ENCODE measurements around the gene NVL. TPM values are rescaled to one million over a fixed set of nuclear protein-coding genes. Genes with fewer than 3 reads are reported as not detected.
"Not testable (repeated sequence)": the region's sequence is repeated elsewhere in the genome, so short reads cannot be mapped to it uniquely, and the experiment has no call there.

The NVL gene
- total and polyA plus RNA-seq, 4 donors: 15.7 to 28.5 (median 23.9) TPM

- intact Hi-C loops (cut with DNase I): loop anchor here in 1 of 2 donors (5.0 kb wide), 1 partner anchor 211 kb away; no protein-coding TSS in a partner anchor
- Histone ChIP-seq H3K4me3 (ENCODE audit: low read length in 2 of 2) (no peak overlapping the region), H3K4me1 (ENCODE audit: control insufficient read depth in 1 of 2, insufficient read depth in 2 of 2, low read length in 2 of 2) (no peaks in the 10 kb centered on the region), H3K36me3 (ENCODE audit: control insufficient read depth in 1 of 2, insufficient read depth in 2 of 2, low read length in 1 of 2) (no peaks in the 10 kb centered on the region), H3K27me3 (ENCODE audit: control insufficient read depth in 1 of 2, insufficient read depth in 2 of 2, low read length in 1 of 2) (no peaks in the 10 kb centered on the region), H3K9me3 (ENCODE audit: control insufficient read depth, low read length) (no peaks in the 10 kb centered on the region), H3K27ac (ENCODE audit: low read depth in 1 of 2, low read length in 2 of 2) (no peak overlapping the region)
- 80% methylated on average over 6 of the region's 6 CpGs for WGBS, 2 donors
- no peak for DNase-seq
- no peak for ATAC-seq (ENCODE audit: low FRiP score)
Measured at GRCh38 chr1:224328644-224329043, 1.3 kb downstream of the NVL start.

DNA sequence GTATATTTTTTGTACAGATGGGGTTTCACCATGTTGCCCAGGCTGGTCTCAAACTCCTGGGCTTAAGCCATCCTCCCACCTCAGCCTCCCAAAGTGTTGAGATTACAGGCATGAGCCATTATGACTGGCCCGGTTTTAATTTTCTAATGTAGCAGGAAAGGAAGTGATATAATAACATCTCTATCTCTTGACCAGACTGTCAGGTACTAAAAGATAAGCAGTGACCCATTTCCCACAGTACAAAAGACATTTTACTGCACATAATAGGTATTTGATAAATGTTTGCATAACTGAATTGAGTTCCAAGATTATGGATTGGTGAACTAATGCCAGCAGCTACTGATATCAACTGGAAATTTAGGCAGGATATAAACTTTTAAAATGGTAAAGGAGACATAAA lies 4.0 kb downstream of the NVL start:
- no peak for ATAC-seq (ENCODE audit: low FRiP score)
- no peak for DNase-seq
- no peaks in the 10 kb centered on the region for H3K27me3 ChIP-seq (ENCODE audit: control insufficient read depth in 1 of 2, insufficient read depth in 2 of 2, low read length in 1 of 2)
- 71 to 82% methylated on average over 1 of the region's 1 CpG for WGBS, 2 donors
- no peak overlapping the region for H3K4me3 ChIP-seq (ENCODE audit: low read length in 2 of 2)
- no peaks in the 10 kb centered on the region for H3K4me1 ChIP-seq (ENCODE audit: control insufficient read depth in 1 of 2, insufficient read depth in 2 of 2, low read length in 2 of 2)
- H3K27ac ChIP-seq (ENCODE audit: low read depth in 1 of 2, low read length in 2 of 2): no peak overlapping the region
- no peaks in the 10 kb centered on the region for H3K9me3 ChIP-seq (ENCODE audit: control insufficient read depth, low read length)
- intact Hi-C loops (cut with DNase I): loop anchor here in 1 of 2 donors (5.0 kb wide), 1 partner anchor 209 kb away; no protein-coding TSS in a partner anchor
- H3K36me3 ChIP-seq (ENCODE audit: control insufficient read depth in 1 of 2, insufficient read depth in 2 of 2, low read length in 1 of 2): peaks cover 0 to 3% of the 10 kb centered on the region in 2 donors

DNA sequence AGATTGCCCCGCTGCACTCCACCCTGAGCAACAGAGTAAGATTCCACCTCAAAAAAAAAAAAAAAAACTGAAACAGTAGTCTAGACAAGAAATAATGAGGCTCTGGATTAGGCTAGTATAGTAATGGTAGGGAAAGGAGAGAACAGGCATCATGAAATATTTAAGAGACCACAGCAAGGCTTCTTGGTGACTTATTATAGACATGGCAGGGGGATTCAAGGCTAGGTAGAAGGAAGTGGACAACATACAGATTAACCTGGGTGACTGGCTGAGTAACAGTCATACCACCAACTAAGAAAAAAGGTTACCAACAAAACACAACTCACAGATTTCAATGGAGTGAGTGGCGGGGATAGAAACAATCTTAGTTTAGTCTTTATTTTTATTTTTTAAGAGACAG lies 8.3 kb downstream of the NVL start:
- no peaks in the 10 kb centered on the region for H3K9me3 ChIP-seq (ENCODE audit: control insufficient read depth, low read length)
- no peaks in the 10 kb centered on the region for H3K4me1 ChIP-seq (ENCODE audit: control insufficient read depth in 1 of 2, insufficient read depth in 2 of 2, low read length in 2 of 2)
- no peaks in the 10 kb centered on the region for H3K27me3 ChIP-seq (ENCODE audit: control insufficient read depth in 1 of 2, insufficient read depth in 2 of 2, low read length in 1 of 2)
- H3K27ac ChIP-seq (ENCODE audit: low read depth in 1 of 2, low read length in 2 of 2): no peak overlapping the region
- DNase-seq (no peak), ATAC-seq (ENCODE audit: low FRiP score) (no peak)
- WGBS, 2 donors: 95 to 98% methylated on average over 2 of the region's 2 CpGs
- intact Hi-C loops (cut with DNase I): no loop called here
- H3K4me3 ChIP-seq (ENCODE audit: low read length in 2 of 2): no peak overlapping the region
- H3K36me3 ChIP-seq (ENCODE audit: control insufficient read depth in 1 of 2, insufficient read depth in 2 of 2, low read length in 1 of 2): peaks cover 0 to 3% of the 10 kb centered on the region in 2 donors

- ATAC-seq (ENCODE audit: low FRiP score) (no peak), DNase-seq (no peak)
- H3K27me3 ChIP-seq (ENCODE audit: control insufficient read depth in 1 of 2, insufficient read depth in 2 of 2, low read length in 1 of 2): no peaks in the 10 kb centered on the region
- H3K9me3 ChIP-seq (ENCODE audit: control insufficient read depth, low read length): no peaks in the 10 kb centered on the region
- H3K36me3 ChIP-seq (ENCODE audit: control insufficient read depth in 1 of 2, insufficient read depth in 2 of 2, low read length in 1 of 2): peaks cover 0 to 5% of the 10 kb centered on the region in 2 donors
- H3K4me3 ChIP-seq (ENCODE audit: low read length in 2 of 2): no peak overlapping the region
- 86 to 91% methylated on average over 4 of the region's 4 CpGs for WGBS, 2 donors
- H3K4me1 ChIP-seq (ENCODE audit: control insufficient read depth in 1 of 2, insufficient read depth in 2 of 2, low read length in 2 of 2): no peaks in the 10 kb centered on the region
- H3K27ac ChIP-seq (ENCODE audit: low read depth in 1 of 2, low read length in 2 of 2): no peak overlapping the region
- intact Hi-C loops (cut with DNase I): no loop called here
Measured at GRCh38 chr1:224317383-224318045, 12.5 kb downstream of the NVL start.

- WGBS, 2 donors: 81 to 85% methylated on average over 2 of the region's 2 CpGs
- ATAC-seq (ENCODE audit: low FRiP score) (no peak), DNase-seq (no peak)
- no peaks in the 10 kb centered on the region for H3K9me3 ChIP-seq (ENCODE audit: control insufficient read depth, low read length)
- no peaks in the 10 kb centered on the region for H3K4me1 ChIP-seq (ENCODE audit: control insufficient read depth in 1 of 2, insufficient read depth in 2 of 2, low read length in 2 of 2)
- intact Hi-C loops (cut with DNase I): no loop called here
- peaks cover 0 to 11% of the 10 kb centered on the region in 2 donors for H3K36me3 ChIP-seq (ENCODE audit: control insufficient read depth in 1 of 2, insufficient read depth in 2 of 2, low read length in 1 of 2)
- no peak overlapping the region for H3K27ac ChIP-seq (ENCODE audit: low read depth in 1 of 2, low read length in 2 of 2)
- no peak overlapping the region for H3K4me3 ChIP-seq (ENCODE audit: low read length in 2 of 2)
- no peaks in the 10 kb centered on the region for H3K27me3 ChIP-seq (ENCODE audit: control insufficient read depth in 1 of 2, insufficient read depth in 2 of 2, low read length in 1 of 2)
Measured at GRCh38 chr1:224312025-224312424, 17.9 kb downstream of the NVL start.

DNA sequence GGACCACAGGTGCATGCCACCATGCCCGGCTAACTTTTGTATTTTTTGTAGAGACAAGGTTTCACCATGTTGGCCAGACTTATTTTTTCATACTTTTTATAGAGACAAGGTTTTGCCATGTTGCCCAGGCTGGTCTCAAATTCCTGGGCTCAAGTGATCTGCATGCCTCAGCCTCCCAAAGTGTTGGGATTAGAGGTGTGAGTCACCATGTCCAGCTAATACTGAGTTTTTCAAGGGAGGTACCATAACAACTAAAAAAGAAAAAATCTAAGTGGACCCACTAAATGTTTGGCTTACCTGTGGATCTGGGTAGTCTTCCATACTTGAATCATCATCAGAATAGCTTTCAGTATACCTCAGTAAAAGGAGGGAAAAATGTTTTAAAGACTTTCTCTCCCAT lies 18.5 kb downstream of the NVL start:
- peaks cover 0 to 12% of the 10 kb centered on the region in 2 donors for H3K36me3 ChIP-seq (ENCODE audit: control insufficient read depth in 1 of 2, insufficient read depth in 2 of 2, low read length in 1 of 2)
- intact Hi-C loops (cut with DNase I); H3K27me3 ChIP-seq (ENCODE audit: control insufficient read depth in 1 of 2, insufficient read depth in 2 of 2, low read length in 1 of 2); H3K9me3 ChIP-seq (ENCODE audit: control insufficient read depth, low read length); DNase-seq; H3K4me3 ChIP-seq (ENCODE audit: low read length in 2 of 2); H3K4me1 ChIP-seq (ENCODE audit: control insufficient read depth in 1 of 2, insufficient read depth in 2 of 2, low read length in 2 of 2); H3K27ac ChIP-seq (ENCODE audit: low read depth in 1 of 2, low read length in 2 of 2); ATAC-seq (ENCODE audit: low FRiP score): not testable (repeated sequence)
- 97 to 100% methylated on average over 1 of the region's 1 CpG for WGBS, 2 donors

GRCh38 chr1:224308064-224308463 lies 21.9 kb downstream of the NVL start:
- H3K4me1 ChIP-seq (ENCODE audit: control insufficient read depth in 1 of 2, insufficient read depth in 2 of 2, low read length in 2 of 2): no peaks in the 10 kb centered on the region
- no peaks in the 10 kb centered on the region for H3K27me3 ChIP-seq (ENCODE audit: control insufficient read depth in 1 of 2, insufficient read depth in 2 of 2, low read length in 1 of 2)
- no peaks in the 10 kb centered on the region for H3K9me3 ChIP-seq (ENCODE audit: control insufficient read depth, low read length)
- H3K36me3 ChIP-seq (ENCODE audit: control insufficient read depth in 1 of 2, insufficient read depth in 2 of 2, low read length in 1 of 2): peaks cover 8 to 10% of the 10 kb centered on the region in 2 donors
- WGBS, 2 donors: 95% methylated on average over 3 of the region's 3 CpGs
- ATAC-seq (ENCODE audit: low FRiP score) (no peak), DNase-seq (no peak)
- intact Hi-C loops (cut with DNase I): no loop called here
- H3K4me3 ChIP-seq (ENCODE audit: low read length in 2 of 2): no peak overlapping the region
- H3K27ac ChIP-seq (ENCODE audit: low read depth in 1 of 2, low read length in 2 of 2): no peak overlapping the region

DNA sequence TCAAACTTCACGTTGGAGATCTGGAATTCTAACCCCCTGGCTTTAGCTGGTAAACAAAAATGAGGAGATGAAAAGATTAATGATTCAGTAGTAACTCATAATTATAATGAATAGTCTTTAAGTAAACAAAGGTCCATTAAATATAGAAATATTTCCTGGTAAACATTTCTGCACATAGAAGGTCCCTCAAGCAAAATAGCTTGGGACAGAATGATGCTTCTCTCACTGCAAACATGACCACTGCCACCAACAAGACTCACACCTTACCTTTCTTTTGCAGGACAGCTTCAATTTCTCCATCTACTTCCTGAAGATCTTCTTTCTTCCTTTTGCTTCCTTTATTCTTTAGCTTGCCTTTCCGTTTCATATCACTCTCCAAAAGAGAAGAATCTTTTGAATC lies 25.2 kb downstream of the NVL start:
- H3K4me3 ChIP-seq (ENCODE audit: low read length in 2 of 2): no peak overlapping the region
- ATAC-seq (ENCODE audit: low FRiP score): no peak
- intact Hi-C loops (cut with DNase I): no loop called here
- peaks cover 6 to 14% of the 10 kb centered on the region in 2 donors for H3K36me3 ChIP-seq (ENCODE audit: control insufficient read depth in 1 of 2, insufficient read depth in 2 of 2, low read length in 1 of 2)
- DNase-seq: no peak
- no peaks in the 10 kb centered on the region for H3K27me3 ChIP-seq (ENCODE audit: control insufficient read depth in 1 of 2, insufficient read depth in 2 of 2, low read length in 1 of 2)
- no peak overlapping the region for H3K27ac ChIP-seq (ENCODE audit: low read depth in 1 of 2, low read length in 2 of 2)
- no peaks in the 10 kb centered on the region for H3K9me3 ChIP-seq (ENCODE audit: control insufficient read depth, low read length)
- 70 to 72% methylated on average over 2 of the region's 2 CpGs for WGBS, 2 donors
- no peaks in the 10 kb centered on the region for H3K4me1 ChIP-seq (ENCODE audit: control insufficient read depth in 1 of 2, insufficient read depth in 2 of 2, low read length in 2 of 2)

DNA sequence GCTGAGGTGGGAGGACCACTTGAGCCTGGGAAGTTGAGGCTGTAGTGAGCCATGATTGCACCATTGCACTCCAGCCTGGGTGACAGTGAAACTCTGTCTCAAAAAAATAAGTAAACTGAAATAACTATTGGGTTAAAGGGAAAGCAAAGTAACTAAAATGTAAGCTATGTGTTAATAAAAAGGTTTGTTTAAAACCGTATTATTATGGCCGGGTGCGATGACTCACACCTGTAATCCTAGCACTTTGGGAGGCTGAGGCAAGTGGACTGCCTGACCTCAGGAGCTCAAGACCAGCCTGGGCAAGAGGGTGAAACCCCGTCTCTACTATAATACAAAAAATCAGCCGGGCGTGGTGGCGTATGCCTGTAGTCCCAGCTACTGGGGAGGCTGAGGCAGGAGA lies 27.0 kb downstream of the NVL start:
- no peak overlapping the region for H3K4me3 ChIP-seq (ENCODE audit: low read length in 2 of 2)
- no peak for ATAC-seq (ENCODE audit: low FRiP score)
- no peaks in the 10 kb centered on the region for H3K4me1 ChIP-seq (ENCODE audit: control insufficient read depth in 1 of 2, insufficient read depth in 2 of 2, low read length in 2 of 2)
- no peak overlapping the region for H3K27ac ChIP-seq (ENCODE audit: low read depth in 1 of 2, low read length in 2 of 2)
- intact Hi-C loops (cut with DNase I): no loop called here
- H3K36me3 ChIP-seq (ENCODE audit: control insufficient read depth in 1 of 2, insufficient read depth in 2 of 2, low read length in 1 of 2): peaks cover 10 to 18% of the 10 kb centered on the region in 2 donors
- no peaks in the 10 kb centered on the region for H3K9me3 ChIP-seq (ENCODE audit: control insufficient read depth, low read length)
- DNase-seq: no peak
- WGBS, 2 donors: 92 to 93% methylated on average over 7 of the region's 7 CpGs
- H3K27me3 ChIP-seq (ENCODE audit: control insufficient read depth in 1 of 2, insufficient read depth in 2 of 2, low read length in 1 of 2): no peaks in the 10 kb centered on the region
